Activated CD4-positive, alpha-beta T cell treated with anti-CD3 and anti-CD28 coated beads, Interleukin-2, amount 50 U/mL, for 16 hours (primary cell): Measurements from ENCODE around the gene TTYH2.
A peak's percentile ranks its signal among the peaks of the same experiment; 100 is the strongest.
"Not testable (repeated sequence)": the region's sequence is repeated elsewhere in the genome, so short reads cannot be mapped to it uniquely, and the experiment has no call there.

Source experiments
- DNase-seq: peaks from one replicate; pipeline ENCODE4 v3.0.0-alpha.2; 2020

TTYH2 gene

DNA sequence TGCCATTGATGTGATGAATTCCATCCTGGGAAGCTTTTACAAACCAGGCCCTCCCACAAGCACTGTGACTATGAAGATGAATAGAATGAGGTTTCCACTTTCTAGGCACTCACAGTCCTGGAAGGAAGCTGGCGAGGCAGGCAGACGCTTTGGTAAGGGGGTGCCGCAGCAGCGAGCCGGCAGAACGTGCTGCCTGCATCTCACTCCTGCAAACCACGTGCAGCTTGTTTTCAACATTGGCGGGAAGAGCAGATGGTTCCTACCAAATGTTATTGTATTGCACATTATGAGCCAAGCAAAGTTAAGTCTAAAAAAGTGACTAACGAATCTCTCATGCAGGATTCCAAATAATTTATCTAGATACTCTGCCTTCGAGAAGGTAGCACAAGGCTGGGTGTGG lies 57.0 kb downstream of the TTYH2 start:
- DNase-seq: no peak

DNA sequence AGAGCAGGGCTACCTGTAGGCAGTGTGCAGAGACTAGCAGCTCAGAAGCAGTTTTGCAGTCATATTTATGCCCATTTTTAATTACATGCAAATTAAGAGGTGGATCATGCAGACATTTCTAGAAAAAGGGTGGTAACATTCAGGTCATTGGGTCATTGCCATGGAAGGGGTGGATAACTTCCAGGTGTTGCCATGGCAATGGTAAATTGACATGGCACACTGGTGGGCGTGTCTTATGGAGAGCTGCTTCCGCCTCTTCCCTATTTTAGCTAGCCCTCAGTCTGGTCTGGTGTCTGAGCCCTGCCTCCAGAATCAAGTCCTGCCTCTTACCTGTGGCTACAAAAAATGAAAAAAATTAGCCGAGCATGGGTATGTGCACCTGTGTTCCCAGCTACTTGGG lies 57.9 kb downstream of the TTYH2 start:
- no peak for DNase-seq

DNA sequence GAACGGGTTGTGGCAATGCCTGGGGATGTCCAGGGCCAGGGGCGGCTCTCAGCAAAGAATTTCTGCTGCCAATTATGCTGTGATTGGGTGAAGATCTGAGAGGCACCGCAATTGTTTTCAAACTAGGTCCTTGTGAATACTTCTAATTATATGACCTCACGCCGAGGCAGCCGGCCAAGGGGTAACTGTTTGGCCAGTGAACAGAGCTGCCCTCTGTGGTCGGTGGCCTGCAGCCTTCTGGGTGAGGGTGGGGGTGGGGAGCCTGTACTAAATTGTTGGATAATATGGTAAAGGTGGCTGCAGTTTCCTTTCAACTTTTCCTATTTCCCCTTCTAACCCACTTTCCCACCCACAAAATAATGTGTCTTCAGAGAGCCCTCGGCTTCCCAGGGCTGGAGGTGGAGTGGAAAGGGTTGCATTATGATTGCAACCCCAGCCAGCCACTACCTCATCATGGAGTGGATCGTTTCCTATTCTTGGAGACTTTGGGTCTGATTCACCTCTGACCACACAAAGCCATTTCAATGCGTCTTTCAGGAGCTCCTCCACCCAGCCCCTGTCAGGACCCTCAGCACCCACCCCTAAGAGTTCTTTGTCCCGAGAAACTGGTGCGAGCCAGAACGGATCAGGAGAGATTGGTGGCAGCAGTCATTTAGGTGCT lies 58.7 kb downstream of the TTYH2 start:
- no peak for DNase-seq

DNA sequence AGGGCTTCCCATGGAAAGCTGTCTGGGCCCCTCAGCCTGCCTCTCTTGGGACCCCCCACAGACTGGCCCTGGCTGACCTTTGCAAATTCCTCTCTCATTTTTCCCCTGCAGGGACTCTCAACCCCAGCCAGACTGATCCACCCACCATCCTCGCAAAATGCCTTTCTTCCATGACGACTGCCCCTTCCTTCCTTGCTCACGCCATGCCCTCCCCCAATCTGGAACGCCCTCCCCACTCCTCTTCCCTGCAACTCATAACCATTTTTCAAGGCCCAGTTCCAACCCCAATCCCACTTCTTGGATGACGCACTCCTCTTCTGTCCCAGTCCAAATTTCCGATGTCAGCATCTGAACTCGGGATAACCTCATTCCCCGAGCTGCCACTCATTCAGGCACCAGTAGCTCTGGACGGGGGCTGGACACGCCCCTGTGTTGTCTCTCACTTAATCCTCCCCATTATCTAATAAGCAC lies 59.4 kb downstream of the TTYH2 start:
- no peak for DNase-seq

DNA sequence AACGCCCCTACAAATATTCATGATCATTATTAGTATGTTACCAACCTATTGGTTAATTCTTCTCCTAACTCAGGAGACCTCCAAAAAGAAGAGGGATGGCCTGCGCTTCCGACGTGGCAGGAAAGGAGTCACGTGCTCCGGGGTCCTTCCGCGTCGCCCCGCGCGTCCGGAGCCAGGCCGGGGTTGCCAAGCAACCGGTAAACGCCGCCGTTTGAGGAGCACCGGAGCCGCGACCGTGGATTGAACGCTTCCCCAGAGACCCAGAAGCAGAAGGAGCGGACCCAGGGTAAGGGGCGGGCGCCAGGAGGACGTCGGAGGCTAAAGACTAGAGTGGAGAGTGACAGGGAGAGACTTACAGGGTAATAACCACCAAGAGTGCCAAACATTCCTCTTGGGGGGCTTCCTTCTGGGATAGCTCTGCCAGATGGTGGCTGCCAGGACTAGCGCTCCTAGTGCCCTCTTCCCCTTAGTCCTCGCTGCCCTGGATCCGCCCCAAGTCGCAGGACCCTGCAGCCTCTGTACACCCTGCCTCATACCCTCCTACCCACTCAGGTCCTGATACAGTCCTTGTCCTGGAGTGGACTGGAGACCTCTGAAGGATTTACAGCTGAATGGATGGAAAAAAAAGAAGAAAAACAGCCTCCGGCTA lies 60.8 kb downstream of the TTYH2 start, which contains the start of gene DNAI2:
TSS of gene DNAI2 (plus strand) at position 175 of the 649 bp plus-strand sequence. CDS start 7,584 bp downstream, outside the sequence.
- DNase-seq: no peak

DNA sequence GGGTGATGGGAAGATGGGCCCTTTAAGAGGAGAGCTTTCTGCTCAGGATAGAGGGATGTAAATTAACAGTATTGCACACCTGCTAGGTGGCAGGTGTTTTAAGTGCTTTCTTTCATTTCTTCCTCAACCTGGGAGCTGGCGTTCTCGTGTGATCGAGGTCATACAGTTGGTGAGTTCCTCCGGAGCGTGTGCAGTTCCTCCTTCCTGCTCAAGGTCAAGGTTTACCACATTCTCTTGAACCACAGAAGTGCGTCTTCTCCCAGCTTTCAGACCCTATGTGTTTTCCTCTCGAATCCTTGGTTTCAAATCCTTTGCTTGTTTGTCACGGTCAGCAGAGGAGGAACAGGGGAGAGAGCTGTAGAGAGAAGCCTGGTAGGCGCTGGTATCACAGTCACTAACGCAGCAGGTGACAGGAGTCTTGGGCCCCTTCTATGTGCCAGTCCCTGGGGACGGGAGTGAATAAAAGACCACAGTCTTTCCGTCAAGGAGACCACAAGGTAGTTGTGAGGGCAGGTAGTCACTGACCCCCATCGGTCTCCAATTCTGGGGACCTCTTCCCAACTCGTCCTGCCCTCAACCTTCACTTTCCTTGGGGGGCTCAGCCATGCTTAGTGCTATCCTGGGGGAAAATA lies 61.5 kb downstream of the TTYH2 start:
- DNase-seq: no peak

DNA sequence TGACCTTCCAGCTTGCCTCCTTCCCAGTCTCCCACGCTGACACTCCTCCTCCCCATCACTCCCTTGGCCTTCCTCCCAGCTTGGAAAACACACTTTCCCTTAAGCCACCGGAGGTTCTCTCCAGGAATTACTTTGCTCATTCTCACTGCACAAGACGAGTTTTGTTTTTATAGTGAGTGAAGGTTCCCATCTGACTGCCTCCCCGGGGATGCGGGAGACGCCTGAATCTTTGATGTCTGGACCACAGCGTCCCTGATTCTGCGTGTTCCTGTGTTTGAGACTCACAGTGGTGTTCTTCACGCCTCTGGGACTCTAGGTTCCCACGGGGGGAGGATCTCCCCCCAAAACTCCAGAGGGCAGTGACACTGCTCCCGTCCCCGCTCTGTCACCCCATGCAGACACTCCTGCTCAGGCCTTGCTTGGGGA lies 62.7 kb downstream of the TTYH2 start:
- DNase-seq: no peak

DNA sequence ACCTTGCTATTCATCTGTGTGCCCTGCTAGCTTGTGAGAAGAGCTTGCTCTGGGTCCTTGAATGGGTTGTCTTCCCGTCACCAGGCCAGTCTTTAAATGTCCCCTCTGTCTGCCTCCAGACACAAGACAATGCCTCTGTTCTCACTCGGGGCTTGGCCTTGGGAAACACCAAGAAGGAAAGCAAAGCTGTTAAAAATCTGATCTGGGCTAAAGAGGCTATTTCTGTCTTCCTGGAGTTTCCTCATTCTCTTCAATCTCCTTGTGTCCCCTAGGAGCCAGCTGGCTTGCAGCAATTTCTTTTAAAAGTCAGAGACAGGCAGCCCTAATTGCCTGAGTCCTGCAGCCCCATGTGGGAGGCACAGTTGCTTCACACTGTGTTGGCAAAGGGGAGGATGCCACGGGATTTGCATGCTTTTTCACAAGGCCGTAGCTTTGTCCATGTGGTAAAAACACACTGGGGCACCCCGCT lies 63.2 kb downstream of the TTYH2 start:
- DNase-seq: no peak

DNA sequence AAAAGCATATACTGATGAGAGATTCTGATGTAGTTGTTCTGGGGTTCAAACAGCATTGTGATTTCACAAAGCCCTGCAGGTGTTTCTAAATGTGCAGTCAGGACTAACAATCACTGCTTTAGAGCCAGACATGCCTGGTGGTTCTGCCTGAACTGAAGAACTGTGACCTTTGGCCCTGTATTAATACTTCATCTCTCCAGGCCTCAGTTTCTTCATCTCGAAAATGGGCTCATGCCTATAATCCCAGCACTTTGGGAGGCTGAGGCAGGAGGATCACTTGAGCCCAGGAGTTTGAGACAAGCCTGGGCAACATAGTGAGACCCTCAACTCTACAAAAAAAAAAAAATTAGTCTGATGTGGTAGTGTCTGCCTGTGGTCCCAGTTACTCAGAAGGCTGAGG lies 64.6 kb downstream of the TTYH2 start:
- no peak for DNase-seq

DNA sequence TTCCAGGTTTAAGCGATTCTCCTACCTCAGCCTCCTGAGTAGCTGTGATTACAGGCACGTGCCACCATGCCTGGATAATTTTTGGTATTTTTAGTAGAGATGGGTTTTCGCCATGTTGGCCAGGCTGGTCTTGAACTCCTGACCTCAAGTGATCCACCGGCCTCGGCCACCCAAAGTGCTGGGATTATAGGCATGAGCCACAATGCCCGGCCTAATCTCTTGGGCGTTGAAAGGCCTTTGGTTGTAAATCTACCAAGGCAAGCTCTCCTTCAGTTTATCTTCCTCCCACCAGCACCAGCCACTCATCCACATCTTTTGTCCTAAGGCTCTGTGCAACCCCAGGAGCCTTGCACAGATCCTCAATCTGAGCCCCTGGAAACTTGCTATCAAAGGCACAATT lies 66.2 kb downstream of the TTYH2 start:
- not testable (repeated sequence) for DNase-seq

DNA sequence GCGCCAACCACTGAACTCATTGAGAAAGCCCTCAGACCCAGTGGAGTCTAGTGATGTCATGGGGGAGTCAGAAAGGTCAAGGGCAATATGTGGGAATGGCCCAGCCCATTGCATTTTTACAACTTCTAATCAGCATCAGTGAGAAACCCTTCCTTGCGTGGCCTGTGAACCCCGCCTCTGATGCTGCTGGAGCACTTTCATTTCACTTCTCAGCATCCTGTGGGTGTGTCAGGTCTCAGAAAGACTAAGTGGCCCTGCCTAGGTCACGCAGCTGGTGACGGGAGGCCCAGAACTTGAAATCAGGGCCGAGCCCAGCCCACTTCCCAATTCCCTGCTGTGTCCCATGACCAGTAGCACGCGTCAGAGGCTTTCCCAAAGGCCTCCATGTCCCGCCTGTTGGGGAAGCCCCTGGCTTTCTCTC lies 66.7 kb downstream of the TTYH2 start:
- peak; percentile 77 for DNase-seq

DNA sequence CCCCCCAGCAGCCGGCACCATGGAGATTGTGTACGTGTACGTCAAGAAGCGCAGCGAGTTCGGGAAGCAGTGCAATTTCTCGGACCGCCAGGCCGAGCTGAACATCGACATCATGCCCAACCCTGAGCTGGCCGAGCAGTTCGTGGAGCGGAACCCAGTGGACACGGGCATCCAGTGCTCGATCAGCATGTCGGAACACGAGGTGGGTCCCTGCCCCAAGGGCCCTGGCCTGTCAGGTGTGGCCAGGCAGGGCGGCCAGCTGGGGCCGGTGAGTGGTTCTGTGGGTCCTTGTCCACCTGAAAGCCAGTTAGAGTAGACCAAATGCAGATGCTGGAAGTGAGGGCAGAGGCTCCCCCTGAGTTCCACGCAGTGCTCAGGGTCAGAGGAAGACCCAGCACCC lies 68.4 kb downstream of the TTYH2 start:
- no peak for DNase-seq

DNA sequence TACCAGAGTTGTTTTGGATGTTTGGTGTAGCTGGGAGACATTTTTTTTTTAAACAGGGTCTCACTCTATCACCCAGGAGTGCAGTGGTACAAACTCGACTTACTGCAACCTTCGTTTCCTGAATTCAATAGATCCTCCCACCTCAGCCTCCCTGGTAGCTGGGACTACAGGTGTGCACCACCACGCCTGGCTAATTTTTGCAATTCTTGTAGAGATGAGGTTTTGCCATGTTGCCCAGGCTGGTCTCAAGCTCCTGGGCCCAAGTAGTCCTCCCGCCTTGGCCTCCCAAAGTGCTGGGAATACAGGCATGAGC lies 68.9 kb downstream of the TTYH2 start:
- not testable (repeated sequence) for DNase-seq

DNA sequence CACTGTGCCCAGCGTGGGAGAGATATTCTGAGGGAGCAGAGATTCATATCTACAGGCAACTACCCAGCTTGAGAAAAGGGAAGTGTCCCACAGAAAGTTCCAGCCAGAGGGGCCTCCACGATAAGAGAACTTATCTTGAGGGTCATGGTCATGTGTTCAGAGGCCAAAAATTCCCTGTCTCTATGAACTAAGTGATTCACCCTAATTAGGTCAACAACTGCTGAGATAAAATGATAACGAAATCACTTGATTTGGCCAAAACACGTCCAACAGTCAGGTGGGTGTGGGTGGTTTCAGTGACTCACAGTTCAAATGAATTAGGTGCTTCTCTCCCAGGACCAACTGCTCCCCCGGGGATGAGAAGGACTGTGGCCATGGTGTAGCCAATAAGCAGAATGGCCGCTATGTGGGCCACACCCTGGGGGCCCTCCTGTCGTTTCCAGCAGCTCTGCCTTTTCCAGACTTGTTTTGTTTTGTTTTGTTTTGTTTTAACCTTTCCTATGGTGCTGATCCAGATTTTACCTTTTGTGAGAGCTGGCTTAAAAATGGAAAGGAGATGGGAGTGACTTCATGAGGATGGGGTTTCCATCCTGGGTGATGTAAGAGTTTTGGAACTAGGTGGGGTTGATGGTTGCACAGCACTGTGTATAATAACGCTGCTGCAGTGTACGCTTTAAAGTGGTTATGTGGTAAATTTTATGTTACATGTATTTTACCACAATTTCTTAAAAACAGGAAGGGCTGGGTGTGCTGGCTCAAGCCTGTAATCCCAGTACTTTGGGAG lies 69.4 kb downstream of the TTYH2 start:
- peak; percentile 77 for DNase-seq

DNA sequence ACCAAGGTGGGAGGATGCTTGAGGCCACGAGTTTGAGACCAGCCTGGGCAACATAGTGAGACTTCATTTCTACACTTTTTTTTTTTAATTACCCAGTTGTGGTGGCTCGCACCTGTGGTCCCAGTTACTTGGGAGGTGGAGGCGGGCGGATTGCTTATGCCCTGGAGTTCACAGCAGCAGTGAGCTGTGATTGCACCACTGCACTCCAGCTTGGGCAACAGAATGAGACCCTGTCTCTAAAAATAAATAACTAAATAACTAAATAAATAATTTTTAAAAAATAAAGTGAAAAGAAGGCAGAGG lies 70.0 kb downstream of the TTYH2 start:
- no peak for DNase-seq

DNA sequence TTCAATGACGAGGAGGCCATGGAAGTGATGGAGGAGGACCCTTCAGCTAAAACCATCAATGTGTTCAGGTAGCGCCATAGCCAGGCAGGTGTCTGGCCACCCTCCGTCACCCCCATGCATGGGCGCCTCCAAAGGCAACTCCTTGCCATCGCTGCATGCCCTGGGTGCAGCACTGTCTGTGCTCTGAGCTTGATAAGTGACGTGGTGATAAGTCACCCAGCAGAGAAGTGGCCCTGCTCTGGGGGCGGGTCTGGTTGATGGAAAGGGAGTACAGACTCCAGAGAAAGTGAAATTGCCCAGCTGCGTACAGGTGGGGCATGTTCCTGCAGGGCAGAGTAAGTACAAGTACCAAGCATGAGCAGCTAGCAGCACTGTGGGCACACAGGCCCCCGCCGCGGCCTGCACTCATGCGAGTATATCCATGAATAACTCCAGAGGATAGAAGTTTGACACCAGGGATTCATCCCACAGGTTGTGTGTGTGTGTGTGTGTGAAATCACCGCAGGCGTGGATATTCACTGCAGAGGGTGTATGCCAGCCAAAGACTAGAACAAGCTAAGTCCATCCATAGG lies 73.7 kb downstream of the TTYH2 start:
- DNase-seq: no peak

DNA sequence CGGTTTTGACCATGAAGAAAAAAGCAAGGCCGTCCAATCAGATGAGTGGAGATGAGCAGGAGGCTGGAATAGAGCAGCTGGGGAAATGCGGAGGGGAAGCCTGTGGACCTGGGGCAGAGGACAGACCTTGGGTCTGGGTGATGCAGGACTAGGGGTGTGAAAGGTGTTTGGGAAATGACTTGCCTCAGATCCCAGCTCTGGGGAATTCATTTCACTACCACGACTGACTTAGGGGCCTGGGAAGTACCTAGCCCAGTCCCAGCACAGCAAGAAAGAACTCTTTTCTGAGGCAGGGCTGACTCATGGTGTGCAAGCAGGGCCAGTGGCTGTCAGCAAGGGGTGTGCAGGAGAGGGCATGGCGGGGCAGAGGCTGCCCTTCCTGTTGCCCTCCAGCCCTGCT lies 75.4 kb downstream of the TTYH2 start:
- peak; percentile 53 for DNase-seq

DNA sequence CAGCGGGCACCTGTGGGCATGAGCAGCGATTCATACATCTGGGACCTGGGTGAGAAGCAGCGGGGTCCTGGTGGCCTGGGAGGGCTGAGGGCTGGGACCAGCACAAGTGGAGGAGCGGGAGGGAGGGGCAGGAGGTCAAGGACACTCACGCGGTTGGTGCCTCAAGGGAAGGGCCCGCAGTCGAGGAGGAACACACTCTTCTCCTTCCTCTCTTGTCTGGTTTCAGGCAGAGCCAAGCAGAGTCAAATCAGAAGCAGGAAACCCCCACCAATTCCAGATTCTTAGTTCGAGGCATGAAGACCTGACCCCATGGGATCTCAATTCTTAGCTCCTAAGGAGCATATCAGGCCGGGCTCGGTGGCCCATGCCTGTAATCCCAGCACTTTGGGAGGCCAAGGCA lies 76.3 kb downstream of the TTYH2 start:
- DNase-seq: no peak

DNA sequence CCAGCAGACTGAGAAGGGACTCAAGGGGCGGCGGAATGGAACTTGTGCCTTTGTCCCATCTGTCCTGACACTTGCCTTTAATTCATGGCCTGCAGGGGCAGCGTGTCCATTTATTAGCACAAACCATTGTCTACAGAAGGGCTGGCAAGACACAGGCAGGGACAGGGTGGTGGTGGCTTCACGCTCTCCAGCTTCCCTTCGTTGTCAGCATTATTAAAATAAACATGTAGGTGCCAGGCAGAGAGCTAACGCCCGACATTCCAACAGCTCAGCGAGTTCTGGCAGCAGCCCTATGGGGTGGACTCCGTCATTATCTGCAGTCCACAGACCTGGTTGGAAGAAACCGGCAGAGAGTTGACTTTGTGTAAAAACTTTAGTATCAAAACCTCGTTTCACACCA lies 77.0 kb downstream of the TTYH2 start:
- no peak for DNase-seq

DNA sequence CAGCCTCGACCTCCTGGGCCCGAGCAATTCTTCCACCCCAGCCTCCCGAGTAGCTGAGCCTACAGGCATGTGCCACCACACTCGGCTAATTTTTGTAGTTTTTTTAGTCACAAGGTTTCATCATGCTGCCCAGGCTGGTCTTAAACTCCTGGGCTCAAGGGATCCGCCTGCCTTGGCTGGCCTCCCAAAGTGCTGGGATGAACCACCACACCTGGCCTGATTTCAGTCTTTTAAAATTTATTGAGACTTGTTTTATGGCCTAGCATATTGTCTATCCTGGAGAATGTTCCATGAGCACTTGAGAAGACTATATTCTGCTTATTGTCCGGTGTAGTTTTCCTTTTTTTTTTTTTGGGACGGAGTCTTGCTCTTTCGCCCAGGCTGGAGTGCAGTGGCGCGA lies 79.1 kb downstream of the TTYH2 start:
- DNase-seq: no peak

DNA sequence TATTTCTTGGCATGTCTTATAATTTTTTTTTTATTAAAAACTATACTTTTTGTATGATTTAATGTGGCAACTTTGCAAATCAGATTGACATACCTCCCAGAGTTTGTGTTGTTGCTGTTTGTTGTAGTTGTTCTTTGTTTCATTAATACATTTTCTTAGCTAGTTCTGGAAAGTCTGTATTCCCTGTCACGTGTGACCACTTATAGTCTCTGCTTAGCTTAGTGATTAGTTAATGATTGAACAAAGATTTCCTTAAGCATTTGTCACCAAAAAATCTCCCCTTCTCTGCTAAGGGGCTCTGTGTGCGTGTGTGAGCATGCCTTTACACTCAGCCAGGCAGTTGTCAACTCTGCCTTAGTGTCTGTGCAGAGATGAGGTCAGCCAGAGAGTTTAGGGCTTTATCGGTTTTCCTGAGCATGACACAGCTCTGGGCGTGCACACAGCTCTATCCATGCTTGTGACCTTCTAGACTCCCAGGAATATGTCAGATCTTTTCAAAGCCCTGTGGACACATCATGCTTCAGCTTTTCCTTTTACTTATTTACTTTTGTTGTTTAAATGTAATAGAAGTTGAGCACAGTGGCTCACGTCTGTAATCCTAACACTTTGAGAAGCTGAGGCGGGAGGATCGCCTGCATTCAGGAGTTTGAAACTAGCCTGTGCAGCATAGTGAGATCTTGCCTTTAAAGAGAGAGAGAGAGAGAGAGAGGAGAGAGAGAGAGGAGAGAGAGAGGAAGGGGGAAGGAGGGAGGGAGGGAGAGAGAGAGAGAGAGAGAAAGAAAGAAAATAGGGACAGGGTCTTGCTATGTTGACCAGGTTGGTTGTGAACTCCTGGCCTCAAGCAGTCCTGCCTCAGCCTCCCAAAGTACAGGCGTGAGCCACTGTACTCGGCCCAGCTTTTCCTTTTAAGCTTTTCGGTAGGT lies 82.5 kb downstream of the TTYH2 start:
- no peak for DNase-seq

DNA sequence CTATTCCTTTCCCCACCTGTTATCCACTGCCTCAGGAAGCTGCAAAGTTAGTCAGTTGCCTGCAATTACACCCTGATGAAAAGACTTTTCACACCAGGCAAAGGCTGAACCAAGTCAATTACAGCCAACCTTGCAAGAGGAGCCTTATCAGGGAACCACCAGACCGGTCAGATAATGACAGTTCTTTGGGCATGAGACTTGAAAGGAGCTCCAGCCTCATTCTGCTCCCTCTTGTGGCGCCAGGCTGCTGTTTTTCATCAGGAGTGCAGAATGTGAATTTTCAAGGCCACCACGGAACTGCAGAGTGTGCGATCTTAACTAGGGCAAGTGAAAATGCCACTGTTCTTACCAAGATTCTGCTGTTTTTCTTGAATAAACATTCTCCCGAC lies 83.2 kb downstream of the TTYH2 start:
- peak; percentile 57 for DNase-seq
